ENCODE data around the gene GCAT.
A peak's percentile ranks its signal among the peaks of the same experiment; 100 is the strongest.

- TF ChIP-seq, protein P1, sequence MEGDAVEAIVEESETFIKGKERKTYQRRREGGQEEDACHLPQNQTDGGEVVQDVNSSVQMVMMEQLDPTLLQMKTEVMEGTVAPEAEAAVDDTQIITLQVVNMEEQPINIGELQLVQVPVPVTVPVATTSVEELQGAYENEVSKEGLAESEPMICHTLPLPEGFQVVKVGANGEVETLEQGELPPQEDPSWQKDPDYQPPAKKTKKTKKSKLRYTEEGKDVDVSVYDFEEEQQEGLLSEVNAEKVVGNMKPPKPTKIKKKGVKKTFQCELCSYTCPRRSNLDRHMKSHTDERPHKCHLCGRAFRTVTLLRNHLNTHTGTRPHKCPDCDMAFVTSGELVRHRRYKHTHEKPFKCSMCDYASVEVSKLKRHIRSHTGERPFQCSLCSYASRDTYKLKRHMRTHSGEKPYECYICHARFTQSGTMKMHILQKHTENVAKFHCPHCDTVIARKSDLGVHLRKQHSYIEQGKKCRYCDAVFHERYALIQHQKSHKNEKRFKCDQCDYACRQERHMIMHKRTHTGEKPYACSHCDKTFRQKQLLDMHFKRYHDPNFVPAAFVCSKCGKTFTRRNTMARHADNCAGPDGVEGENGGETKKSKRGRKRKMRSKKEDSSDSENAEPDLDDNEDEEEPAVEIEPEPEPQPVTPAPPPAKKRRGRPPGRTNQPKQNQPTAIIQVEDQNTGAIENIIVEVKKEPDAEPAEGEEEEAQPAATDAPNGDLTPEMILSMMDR (conservative IDR thresholded peaks at IDR 0.05; ENCODE audit: low read depth, low read length) = no peak
- TF ChIP-seq USF2 (IDR thresholded peaks at IDR 0.05; ENCODE audit: low read depth, low read length) (no peak), CEBPB (IDR thresholded peaks at IDR 0.05; ENCODE audit: low read depth, low read length) (no peak), POLR2A (IDR thresholded peaks at IDR 0.05; ENCODE audit: low read depth, low read length) (no peak), RAD21 (IDR thresholded peaks at IDR 0.05; ENCODE audit: low read length) (no peak), MAZ (IDR thresholded peaks at IDR 0.05; ENCODE audit: borderline replicate concordance, low read depth, low read length) (no peak), CHD1 (IDR thresholded peaks at IDR 0.05; ENCODE audit: low read depth, low read length) (no peak), MXI1 (IDR thresholded peaks at IDR 0.05; ENCODE audit: borderline replicate concordance, low read depth, low read length) (no peak), MAFK (IDR thresholded peaks at IDR 0.05; ENCODE audit: low read depth, low read length) (no peak), FOS (IDR thresholded peaks at IDR 0.05; ENCODE audit: low read depth, low read length) (no peak), RFX5 (IDR thresholded peaks at IDR 0.05; ENCODE audit: low read depth, low read length) (no peak), RCOR1 (IDR thresholded peaks at IDR 0.05; ENCODE audit: insufficient replicate concordance, low read length) (peak; percentile 5), BHLHE40 (IDR thresholded peaks at IDR 0.05; ENCODE audit: low read depth, low read length) (no peak)
- TF ChIP-seq, protein P2, sequence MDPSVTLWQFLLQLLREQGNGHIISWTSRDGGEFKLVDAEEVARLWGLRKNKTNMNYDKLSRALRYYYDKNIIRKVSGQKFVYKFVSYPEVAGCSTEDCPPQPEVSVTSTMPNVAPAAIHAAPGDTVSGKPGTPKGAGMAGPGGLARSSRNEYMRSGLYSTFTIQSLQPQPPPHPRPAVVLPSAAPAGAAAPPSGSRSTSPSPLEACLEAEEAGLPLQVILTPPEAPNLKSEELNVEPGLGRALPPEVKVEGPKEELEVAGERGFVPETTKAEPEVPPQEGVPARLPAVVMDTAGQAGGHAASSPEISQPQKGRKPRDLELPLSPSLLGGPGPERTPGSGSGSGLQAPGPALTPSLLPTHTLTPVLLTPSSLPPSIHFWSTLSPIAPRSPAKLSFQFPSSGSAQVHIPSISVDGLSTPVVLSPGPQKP (IDR thresholded peaks at IDR 0.05; ENCODE audit: borderline replicate concordance, low read depth, low read length) = no peak
Observed at GRCh38 chr22:37844904-37845329, 37.2 kb downstream of the GCAT start.

Measured in IMR-90 (cell line).